Mucosa of stomach (tissue), 1 donor: ENCODE data around the gene SEMA6C.

Experiments used
- H3K27me3 ChIP-seq: one replicate; pipeline ENCODE4 v1.7.0; 2013; ENCODE audit warnings: mild to moderate bottlenecking, low read length; ENCODE audit not compliant: control insufficient read depth, insufficient read depth
- H3K36me3 ChIP-seq: one replicate; pipeline ENCODE4 v1.7.0; 2013; ENCODE audit warnings: low read length; ENCODE audit not compliant: control insufficient read depth, insufficient read depth
- H3K4me1 ChIP-seq: one replicate; pipeline ENCODE4 v1.7.0; 2013; ENCODE audit warnings: mild to moderate bottlenecking, low read length; ENCODE audit not compliant: control insufficient read depth, insufficient read depth
- H3K4me3 ChIP-seq: one replicate; pipeline ENCODE4 v1.7.0; 2013; ENCODE audit warnings: low read length
- H3K9ac ChIP-seq: one replicate; pipeline ENCODE4 v1.7.0; 2013; ENCODE audit warnings: mild to moderate bottlenecking, low read length, moderate library complexity
- H3K9me3 ChIP-seq: one replicate; pipeline ENCODE4 v1.7.0; 2013; ENCODE audit warnings: mild to moderate bottlenecking, low read length, moderate library complexity; ENCODE audit not compliant: control insufficient read depth
- donor health status: Pancreatic carcinoma.

Gene SEMA6C

DNA sequence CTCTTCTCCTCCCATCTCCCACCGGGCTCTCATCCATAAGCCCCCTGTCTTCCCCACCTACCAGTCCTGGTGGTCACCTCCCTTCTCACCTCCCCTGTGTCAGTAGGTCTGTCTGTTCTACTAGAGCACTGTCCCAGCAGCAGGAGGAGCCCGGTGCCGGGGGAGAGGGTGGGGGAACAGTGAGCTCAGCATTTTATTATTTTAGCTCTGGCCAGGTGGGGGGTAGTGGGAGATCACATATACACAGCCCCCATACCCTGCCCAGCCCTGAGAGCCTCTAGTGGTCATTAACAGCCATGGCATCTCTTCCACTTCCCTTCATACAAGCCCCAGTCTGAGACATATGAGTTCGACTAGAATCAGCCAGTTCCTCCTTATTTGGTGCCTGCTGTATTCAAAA is 29.4 kb upstream of the SEMA6C start, which contains the start of gene TMOD4:
Gene TMOD4, minus strand, starts transcription at position 119 of the 400 bp plus-strand sequence. CDS start 1,106 bp downstream, outside the sequence.
- no peak within 1 kb of the TSS for H3K4me3 ChIP-seq
- H3K27me3 ChIP-seq, result no peaks in the 10 kb centered on the region
- H3K36me3 ChIP-seq, result peaks cover 6% of the 10 kb centered on the region
- H3K4me1 ChIP-seq, result no peaks in the 10 kb centered on the region
- H3K9me3 ChIP-seq, result no peaks in the 10 kb centered on the region
- H3K9ac ChIP-seq, result no peak within 1 kb of the TSS

DNA sequence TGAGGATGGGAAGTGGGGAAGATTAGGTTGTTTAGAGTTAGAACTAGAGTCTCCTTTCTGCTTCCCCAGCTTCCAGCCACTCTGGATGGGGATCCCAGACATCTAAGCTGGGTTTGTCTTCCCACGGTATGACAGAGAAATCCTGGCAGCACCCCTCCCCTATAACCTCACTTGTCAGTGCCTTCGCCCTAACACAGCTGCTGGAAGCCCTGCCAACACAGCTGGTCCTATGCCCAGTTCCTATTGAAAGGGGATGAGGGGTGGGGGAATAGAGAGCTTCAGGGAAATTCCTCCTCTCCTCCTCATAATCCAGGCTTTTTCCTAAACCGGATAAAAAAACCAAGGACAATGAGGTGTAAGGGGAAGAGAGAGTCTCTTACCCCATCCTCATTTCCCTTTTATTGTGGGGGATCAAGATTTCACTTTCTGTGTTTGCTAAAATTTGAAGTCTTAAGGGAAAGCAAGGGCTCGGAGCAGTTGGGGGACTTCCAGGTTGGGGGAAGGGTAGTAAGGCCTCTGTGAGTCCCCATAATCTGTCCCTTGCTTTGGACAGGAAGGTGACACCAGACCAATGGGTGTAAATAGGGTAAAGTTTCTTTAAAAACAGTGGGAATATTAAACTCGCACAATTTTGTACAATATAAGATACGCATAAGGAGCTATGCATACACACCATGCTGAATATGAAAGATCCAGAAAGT is 28.8 kb upstream of the SEMA6C start:
- H3K36me3 ChIP-seq, result peaks cover 6% of the 10 kb centered on the region
- H3K27me3 ChIP-seq, result no peaks in the 10 kb centered on the region
- H3K9me3 ChIP-seq, result no peaks in the 10 kb centered on the region
- H3K4me1 ChIP-seq, result no peaks in the 10 kb centered on the region
- H3K4me3 ChIP-seq, result no peak overlapping the region
- no peak overlapping the region for H3K9ac ChIP-seq

GRCh38 chr1:151171190-151171589 is 24.8 kb upstream of the SEMA6C start:
- H3K36me3 ChIP-seq, result peaks cover 5% of the 10 kb centered on the region
- no peaks in the 10 kb centered on the region for H3K4me1 ChIP-seq
- no peak overlapping the region for H3K4me3 ChIP-seq
- no peak overlapping the region for H3K9ac ChIP-seq
- no peaks in the 10 kb centered on the region for H3K27me3 ChIP-seq
- H3K9me3 ChIP-seq, result no peaks in the 10 kb centered on the region

DNA sequence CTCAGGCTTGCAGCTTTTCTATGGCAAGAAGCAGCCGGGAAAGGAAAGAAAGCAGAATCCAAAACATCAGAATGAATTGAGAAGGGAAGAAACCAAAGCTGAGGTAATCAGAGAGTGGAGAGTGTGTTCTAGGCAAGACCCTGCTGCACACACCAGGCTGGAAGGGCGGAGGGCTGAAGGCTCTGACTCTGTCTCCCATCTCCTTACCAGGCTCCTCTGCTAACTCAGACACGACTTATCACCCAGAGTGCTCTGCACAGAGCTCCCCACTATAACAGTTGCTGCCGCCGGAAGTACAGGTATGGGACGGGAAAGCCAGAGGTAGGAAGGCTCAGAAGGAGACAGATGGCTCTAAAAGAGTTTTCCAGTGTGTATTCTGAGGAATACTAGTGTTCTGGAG is 20.7 kb upstream of the SEMA6C start:
- H3K36me3 ChIP-seq, result peaks cover 5% of the 10 kb centered on the region

DNA sequence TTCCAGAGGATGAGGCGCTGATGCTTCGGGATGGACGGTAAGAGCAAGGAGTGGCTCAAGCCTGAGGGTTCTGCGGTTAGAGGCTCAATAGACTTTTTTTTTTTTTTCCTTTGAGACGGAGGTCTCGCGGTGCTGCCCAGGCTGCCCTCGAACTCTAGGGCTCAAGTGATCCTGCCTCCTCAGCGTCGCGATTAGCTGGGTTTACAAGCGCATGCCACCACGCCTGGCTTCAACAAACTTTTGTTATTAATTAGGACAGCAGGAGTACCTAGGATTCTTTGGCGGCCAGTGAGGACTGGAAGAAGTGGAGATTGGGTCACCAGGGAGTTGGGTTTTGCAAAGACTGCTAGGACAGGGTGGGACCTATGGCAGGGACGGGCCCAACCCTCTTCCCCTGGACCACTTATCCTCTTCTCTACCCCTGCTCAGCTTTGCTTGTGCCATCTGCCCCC is 20.1 kb upstream of the SEMA6C start:
- Histone ChIP-seq H3K9ac (peak overlapping the region; percentile 81), H3K27me3 (no peaks in the 10 kb centered on the region), H3K4me3 (peak overlapping the region; percentile 73), H3K9me3 (no peaks in the 10 kb centered on the region), H3K4me1 (peaks cover 11% of the 10 kb centered on the region), H3K36me3 (peaks cover 5% of the 10 kb centered on the region)

More for the DNA sequence above, 20.7 kb upstream of the SEMA6C start:
- Histone ChIP-seq H3K4me1 (peaks cover 11% of the 10 kb centered on the region), H3K27me3 (no peaks in the 10 kb centered on the region), H3K9me3 (no peaks in the 10 kb centered on the region), H3K4me3 (no peak overlapping the region), H3K9ac (peak overlapping the region; percentile 81)

DNA sequence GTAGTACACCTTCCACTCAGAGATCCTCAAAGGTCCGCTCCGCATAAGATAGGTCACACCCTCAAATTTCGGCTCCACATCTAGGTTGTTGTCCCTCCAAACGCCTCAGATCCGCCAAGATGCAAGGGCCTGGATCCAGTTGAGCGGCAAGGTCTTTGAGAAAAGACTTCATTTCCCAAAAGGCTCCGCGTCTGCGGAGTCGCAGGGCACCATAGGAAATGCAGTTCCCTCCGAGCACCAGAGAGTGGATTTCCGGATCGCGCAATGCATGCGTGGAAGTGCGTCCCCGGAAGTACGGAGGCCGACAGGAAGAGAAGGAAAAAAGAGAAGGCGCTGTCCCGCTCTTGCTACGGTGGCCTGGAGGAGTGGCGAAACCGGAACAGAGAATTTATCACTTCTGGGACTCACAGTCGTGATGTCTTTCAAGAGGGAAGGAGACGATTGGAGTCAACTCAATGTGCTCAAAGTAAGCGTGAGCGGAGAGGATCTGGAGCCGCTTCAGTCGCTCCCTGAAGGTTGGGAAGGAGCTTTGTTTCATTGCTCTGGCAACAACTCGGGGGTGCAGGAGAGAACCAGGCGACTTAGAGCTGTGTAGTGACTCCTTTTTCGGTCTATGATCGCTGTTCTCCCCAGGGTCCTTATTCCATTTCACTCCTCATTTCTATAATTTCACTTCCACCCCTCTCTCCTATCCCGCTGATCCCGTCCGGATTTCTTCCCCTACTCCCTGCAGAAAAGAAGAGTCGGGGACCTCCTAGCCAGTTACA is 19.5 kb upstream of the SEMA6C start, which contains the start of the genes LYSMD1 and SCNM1:
Gene LYSMD1, minus strand, starts transcription at position 165 of the 767 bp plus-strand sequence. CDS start 644 bp downstream, outside the sequence.
Gene SCNM1, plus strand, starts transcription at position 407 of the 767 bp plus-strand sequence. Its CDS starts 9 bp downstream, at position 416.
- H3K27me3 ChIP-seq, result no peaks in the 10 kb centered on the region
- H3K36me3 ChIP-seq, result peaks cover 5% of the 10 kb centered on the region
- no peaks in the 10 kb centered on the region for H3K9me3 ChIP-seq
- peak within 1 kb of the TSS; percentile 81 for H3K9ac ChIP-seq
- peak within 1 kb of the TSS; percentile 73 for H3K4me3 ChIP-seq
- peaks cover 11% of the 10 kb centered on the region for H3K4me1 ChIP-seq

DNA sequence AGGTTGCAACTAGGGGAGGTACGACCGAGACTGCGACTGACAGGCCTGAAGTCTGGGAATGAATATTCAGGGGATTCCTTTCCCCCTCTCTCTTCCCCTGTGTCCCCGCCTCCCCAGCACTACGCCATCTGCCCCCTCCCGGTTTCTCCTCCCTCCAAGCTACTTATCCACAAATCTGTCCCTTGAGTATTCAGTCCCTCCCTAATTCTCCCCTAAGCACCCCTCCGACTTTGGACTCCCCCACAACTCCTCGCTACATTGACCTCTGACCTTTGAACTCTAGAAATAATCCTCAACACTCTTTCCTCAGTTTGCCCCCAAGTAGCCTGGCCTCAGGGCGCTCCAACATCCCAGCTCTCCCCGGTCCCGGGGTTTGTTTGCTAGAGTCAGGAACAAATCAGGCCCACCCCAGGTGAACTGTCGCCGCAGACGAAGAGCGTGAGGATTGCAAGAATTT is 18.9 kb upstream of the SEMA6C start:
- H3K36me3 ChIP-seq, result peaks cover 10% of the 10 kb centered on the region
- no peaks in the 10 kb centered on the region for H3K27me3 ChIP-seq
- peak overlapping the region; percentile 78 for H3K9ac ChIP-seq
- H3K4me1 ChIP-seq, result peaks cover 11% of the 10 kb centered on the region
- no peaks in the 10 kb centered on the region for H3K9me3 ChIP-seq
- H3K4me3 ChIP-seq, result peak overlapping the region; percentile 73

DNA sequence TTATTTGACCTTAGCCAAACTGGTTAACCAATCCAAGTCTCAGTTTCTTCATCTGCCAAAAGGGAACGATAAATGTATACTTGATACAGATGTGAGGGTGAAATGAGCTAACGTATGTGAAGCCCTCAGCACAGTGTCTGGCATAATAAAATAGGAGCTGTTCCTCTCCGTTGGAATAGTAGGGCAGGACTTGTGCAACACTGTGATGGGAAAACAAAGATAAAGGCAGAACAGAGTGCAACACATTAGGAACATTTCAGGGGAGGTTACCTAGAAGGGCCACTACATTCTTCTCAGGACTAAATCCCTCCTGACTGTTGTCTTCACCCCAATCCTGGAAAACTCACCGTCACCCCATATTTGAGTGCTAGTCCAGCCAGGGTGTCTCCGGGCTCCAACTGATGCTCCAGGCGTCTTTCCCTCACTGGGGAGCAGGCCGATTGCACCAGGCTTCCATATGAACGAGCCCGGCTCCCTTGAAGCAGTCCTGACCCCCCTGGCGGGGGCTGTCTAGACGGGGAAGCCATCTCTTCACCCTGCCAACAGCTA is 18.4 kb upstream of the SEMA6C start:
- H3K4me3 ChIP-seq, result peak overlapping the region; percentile 73
- peak overlapping the region; percentile 78 for H3K9ac ChIP-seq
- H3K27me3 ChIP-seq, result no peaks in the 10 kb centered on the region
- H3K4me1 ChIP-seq, result peaks cover 11% of the 10 kb centered on the region
- H3K9me3 ChIP-seq, result no peaks in the 10 kb centered on the region
- H3K36me3 ChIP-seq, result peaks cover 10% of the 10 kb centered on the region

- Histone ChIP-seq H3K4me3 (no peak overlapping the region), H3K9ac (no peak overlapping the region)
Observed at GRCh38 chr1:151159373-151159772, 12.9 kb upstream of the SEMA6C start.

DNA sequence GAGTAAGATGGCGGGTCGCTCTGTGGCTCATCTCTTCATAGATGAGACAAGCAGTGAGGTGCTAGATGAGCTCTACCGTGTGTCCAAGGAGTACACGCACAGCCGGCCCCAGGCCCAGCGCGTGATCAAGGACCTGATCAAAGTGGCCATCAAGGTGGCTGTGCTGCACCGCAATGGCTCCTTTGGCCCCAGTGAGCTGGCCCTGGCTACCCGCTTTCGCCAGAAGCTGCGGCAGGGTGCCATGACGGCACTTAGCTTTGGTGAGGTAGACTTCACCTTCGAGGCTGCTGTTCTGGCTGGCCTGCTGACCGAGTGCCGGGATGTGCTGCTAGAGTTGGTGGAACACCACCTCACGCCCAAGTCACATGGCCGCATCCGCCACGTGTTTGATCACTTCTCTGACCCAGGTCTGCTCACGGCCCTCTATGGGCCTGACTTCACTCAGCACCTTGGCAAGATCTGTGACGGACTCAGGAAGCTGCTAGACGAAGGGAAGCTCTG is 12.4 kb upstream of the SEMA6C start:
- no peak overlapping the region for H3K9ac ChIP-seq

More at GRCh38 chr1:151159373-151159772, 12.9 kb upstream of the SEMA6C start:
- Histone ChIP-seq H3K9me3 (no peaks in the 10 kb centered on the region), H3K27me3 (no peaks in the 10 kb centered on the region), H3K36me3 (peaks cover 9% of the 10 kb centered on the region), H3K4me1 (peaks cover 6% of the 10 kb centered on the region)

DNA sequence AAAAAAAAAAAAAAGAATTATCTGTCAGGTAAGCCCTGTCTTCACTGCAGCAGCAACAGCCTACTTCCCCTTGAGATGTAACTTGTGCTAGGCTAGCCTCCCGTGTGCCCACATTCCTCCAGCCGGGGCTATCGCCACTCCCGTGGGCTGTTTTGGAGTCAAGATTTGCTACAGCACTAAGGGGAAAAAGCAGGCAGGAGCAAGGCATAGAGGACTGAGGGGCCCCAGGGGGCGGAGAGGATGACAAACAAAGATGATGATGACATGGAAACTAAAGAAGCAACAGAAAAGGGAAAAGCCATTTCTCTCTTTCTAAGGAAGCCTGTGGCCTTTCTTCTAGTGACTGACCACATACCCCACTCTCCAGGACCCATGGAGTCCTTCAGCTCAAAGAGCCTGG is 11.9 kb upstream of the SEMA6C start:
- H3K4me1 ChIP-seq, result peaks cover 5% of the 10 kb centered on the region
- H3K27me3 ChIP-seq, result no peaks in the 10 kb centered on the region
- no peaks in the 10 kb centered on the region for H3K9me3 ChIP-seq
- no peak overlapping the region for H3K4me3 ChIP-seq
- peaks cover 9% of the 10 kb centered on the region for H3K36me3 ChIP-seq
- no peak overlapping the region for H3K9ac ChIP-seq

More for the DNA sequence above, 12.4 kb upstream of the SEMA6C start:
- Histone ChIP-seq H3K4me1 (peaks cover 5% of the 10 kb centered on the region), H3K27me3 (no peaks in the 10 kb centered on the region), H3K36me3 (peaks cover 9% of the 10 kb centered on the region), H3K4me3 (no peak overlapping the region), H3K9me3 (no peaks in the 10 kb centered on the region)
